GM12878 (cell line): ENCODE measurements around the gene NPIPA3. TPM values are rescaled to one million over a fixed set of nuclear protein-coding genes. Genes with fewer than 3 reads are reported as not detected.

ENCODE experiments used
- ATAC-seq: fragments of 200-7000 bp; cut with Tn5 transposase; 3 replicates; pipeline ENCODE4 v1.9.1; 2020; ENCODE audit warnings: mild to moderate bottlenecking, moderate library complexity
- BruUV-seq: library from RNA; stranded (reverse); fragments of 400-500 nt; replicated peaks from 2 replicates; lab custom pipeline; 2021; lab: Mats Ljungman, UMichigan
- CTCF ChIA-PET: fragments of 300-600 bp; sonication (Branson Sonifier 250); formaldehyde crosslinking; extraction: SDS; loops from one replicate; lab custom pipeline; 2021; ENCODE audit warnings: inconsistent platforms; lab: Yijun Ruan, JAX
- POLR2A ChIA-PET: fragments of 350-600 bp; formaldehyde crosslinking; extraction: SDS; loops from one replicate; lab custom pipeline; 2021; ENCODE audit warnings: inconsistent platforms; lab: Charles Lee
- RAD21 ChIA-PET: fragments of 300-600 bp; sonication (Branson Sonifier 250); formaldehyde crosslinking; loops from one replicate; lab custom pipeline; 2023; ENCODE audit warnings: antibody characterized with exemption; ENCODE audit not compliant: unreplicated experiment; lab: Charles Lee
- SMC1A ChIA-PET: fragments of 300-600 bp; sonication (Branson Sonifier 250); formaldehyde crosslinking; loops from one replicate; lab custom pipeline; 2023; ENCODE audit not compliant: unreplicated experiment, uncharacterized antibody; lab: Charles Lee
- DNase-seq: peaks from one replicate; pipeline ENCODE4 v3.0.0-alpha.2; 2011; ENCODE audit warnings: low read depth, low spot score
- FAIRE-seq: peaks from 3 replicates; lab custom pipeline; 2011; peaks lifted over from hg19 to GRCh38; lab: Jason Lieb, UNC
- H2AFZ ChIP-seq: 2 replicates; pipeline ENCODE4 v1.6.0; 2011; ENCODE audit warnings: low read depth, low read length, control low read depth; ENCODE audit not compliant: control insufficient read depth
- H3K27ac ChIP-seq: 2 replicates; pipeline ENCODE4 v1.5.1; 2011; ENCODE audit warnings: control low read depth; ENCODE audit not compliant: control insufficient read depth, insufficient read depth
- H3K27me3 ChIP-seq, 2 experiments: replicated peaks in 1 of 2; 2 replicates each; pipeline versions ENCODE4 v1.6.0 to v1.6.1; 2011; ENCODE audit warnings: low read length in 1 of 2; ENCODE audit not compliant: control insufficient read depth in 2 of 2, insufficient read depth in 2 of 2
- H3K36me3 ChIP-seq, 2 experiments: 2 replicates each; pipeline ENCODE4 v1.5.1; 2011; ENCODE audit warnings: low read length in 1 of 2; ENCODE audit not compliant: control insufficient read depth in 2 of 2, insufficient read depth in 2 of 2
- H3K4me1 ChIP-seq: 2 replicates; pipeline ENCODE4 v1.6.1; 2011; ENCODE audit warnings: mild to moderate bottlenecking, low read length, moderate library complexity, mixed read lengths; ENCODE audit not compliant: control insufficient read depth, insufficient read depth
- H3K4me2 ChIP-seq: 2 replicates; pipeline ENCODE4 v1.6.0; 2011; ENCODE audit warnings: control low read depth; ENCODE audit not compliant: control insufficient read depth, insufficient read depth
- H3K4me3 ChIP-seq: fragments of 200-600 bp; sonication (generic); 2 replicates; pipeline ENCODE4 v1.5.1; 2016
- H3K79me2 ChIP-seq: 2 replicates; pipeline ENCODE4 v1.6.0; 2011; ENCODE audit warnings: low read length; ENCODE audit not compliant: control insufficient read depth, insufficient read depth
- H3K9ac ChIP-seq: 2 replicates; pipeline ENCODE4 v1.8.0; 2011; ENCODE audit warnings: low read length, control low read depth, mixed read lengths; ENCODE audit not compliant: control insufficient read depth, insufficient read depth
- H3K9me3 ChIP-seq: replicated peaks from 3 replicates; pipeline ENCODE4 v1.5.1; 2011; ENCODE audit warnings: mild to moderate bottlenecking, low read length; ENCODE audit not compliant: control insufficient read depth, insufficient read depth
- H4K20me1 ChIP-seq: 2 replicates; pipeline ENCODE4 v1.6.0; 2011; ENCODE audit not compliant: control insufficient read depth, insufficient read depth
- BHLHE40 ChIP-seq, 2 experiments: fragments of 450-650 bp in 1 of 2; IDR thresholded peaks; 2 replicates each; pipeline ENCODE4 v1.6.1; 2011 to 2017; ENCODE audit warnings: low read depth in 2 of 2, borderline replicate concordance in 1 of 2, improper control_type of control experiment in 1 of 2, low read length in 1 of 2, mild to moderate bottlenecking in 1 of 2
- IKZF1 ChIP-seq: fragments of 450-650 bp; conservative IDR thresholded peaks from 2 replicates; pipeline ENCODE4 v1.6.1; 2017; ENCODE audit warnings: antibody characterized with exemption, mild to moderate bottlenecking
- IKZF2 ChIP-seq, 2 experiments: fragments of 450-650 bp; IDR thresholded peaks; 2 replicates each; pipeline ENCODE4 v1.6.1; 2017; ENCODE audit warnings: mild to moderate bottlenecking in 2 of 2, moderate library complexity in 2 of 2
- POLR2A ChIP-seq: IDR thresholded peaks from 2 replicates; pipeline ENCODE4 v1.6.1; 2011; ENCODE audit warnings: low read depth, mild to moderate bottlenecking, low read length
- POU2F2 ChIP-seq: IDR thresholded peaks from 3 replicates; pipeline ENCODE4 v1.6.1; 2011; ENCODE audit warnings: low read depth, mild to moderate bottlenecking, low read length, borderline replicate concordance
- TCF3 ChIP-seq: IDR thresholded peaks from 2 replicates; pipeline ENCODE4 v1.6.1; 2012; ENCODE audit warnings: low read depth, mild to moderate bottlenecking, low read length, borderline replicate concordance; ENCODE audit not compliant: insufficient read depth
- WGBS: methylation state at CpG from one replicate; pipeline ENCODE4 v1.1.6; 2016; ENCODE audit warnings: low lambda C conversion rate; ENCODE audit not compliant: insufficient replicate concordance, insufficient coverage; ENCODE audit errors: missing lambda C conversion rate; 5-methylcytosine and 5-hydroxymethylcytosine counted together
- in situ Hi-C: fragments of 300-500 bp; cut with MboI; formaldehyde crosslinking; loops from 9 replicates; pipeline ENCODE4 v1.14.3; 2018; ENCODE audit warnings: mixed read lengths
- intact Hi-C: fragments of 100-400 bp; cut with micrococcal nuclease; formaldehyde crosslinking; loops from one replicate; pipeline ENCODE4 v1.14.2; 2022; ENCODE audit not compliant: unreplicated experiment
- polyA plus RNA-seq, 11 experiments: library from polyadenylated mRNA; depleted of rRNA in 4 of 11; unstranded in 6 of 11; stranded (reverse) in 5 of 11; fragments of >200 nt; fragmentation: Nextera tagmentation in 4 of 11; fragmentation: Illumina TruSeq in 1 of 11; extraction: Ambion mirVana in 4 of 11; extraction: Trizol in 1 of 11; gene quantifications; 1 replicate in 1 of 11; 2 replicates in 10 of 11; pipeline versions ENCODE4 v1.2.1 to v1.2.3, GENCODE V29; 2011 to 2016; ENCODE audit warnings: inconsistent platforms in 2 of 11, missing spikeins in 2 of 11, low read depth in 1 of 11
- total RNA-seq, 4 experiments: library from RNA; depleted of rRNA in 3 of 4; stranded (reverse); fragments of >200 nt in 3 of 4; fragmentation: Illumina TruSeq in 1 of 4; extraction: Trizol in 1 of 4; gene quantifications; 2 replicates each; pipeline versions ENCODE4 v1.2.1 to v1.2.3, GENCODE V29; 2013 to 2021
- TF ChIP-seq, protein P1 (sequence below): fragments of 450-650 bp; IDR thresholded peaks from 2 replicates; pipeline ENCODE4 v1.6.1; 2016; ENCODE audit warnings: mild to moderate bottlenecking

The NPIPA3 gene
- total and polyA plus RNA-seq, 10 of the 15 experiments (the other 5 are each of a cell fraction or from before 2014, with no cell fraction given): 0.37 to 1.4 (median 0.85) TPM; not detected in 1

DNA sequence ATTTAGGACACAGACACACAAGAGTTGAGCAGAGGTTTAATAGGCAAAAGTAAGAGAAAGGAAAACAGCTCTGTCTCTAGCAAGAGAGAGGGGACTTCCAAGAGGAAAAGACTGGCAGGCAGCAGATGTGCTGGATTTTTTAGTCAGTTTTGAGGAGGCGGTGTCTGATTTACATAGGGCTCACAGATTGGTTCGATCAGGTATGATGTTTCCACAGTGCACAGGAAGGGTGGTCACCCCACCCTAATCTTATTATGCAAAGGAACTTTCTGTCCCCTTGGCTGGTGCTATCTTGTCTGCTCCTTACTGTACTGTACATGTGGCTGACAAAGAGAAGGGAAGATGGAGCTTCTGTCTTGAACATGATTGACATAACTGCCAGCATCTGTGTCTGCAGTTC, 45.1 kb upstream of the NPIPA3 start:
- in situ Hi-C loops: no loop called here
- ChIA-PET SMC1A (interaction anchor here (0.7 to 3.5 kb wide), 8 partner anchors 9 to 52 kb away, joined by 3 to 25 read pairs (median 4); partner anchors contain the start of genes BFAR and PARN), CTCF (interaction anchor here (0.8 to 1.1 kb wide), 2 partner anchors 15 to 409 kb away, joined by 3 read pairs; no protein-coding TSS in a partner anchor), POLR2A (interaction anchor here (0.8 to 3.0 kb wide), 5 partner anchors 11 to 50 kb away, joined by 3 to 9 read pairs (median 5); no protein-coding TSS in a partner anchor), RAD21 (interaction anchor here (0.9 to 1.8 kb wide), 5 partner anchors 13 to 348 kb away, joined by 3 to 10 read pairs (median 4); partner anchors contain the start of gene PARN)
- Histone ChIP-seq H3K4me1 (peaks cover 5% of the 10 kb centered on the region; the same call in 1 of the 2 replicates), H3K9ac (peak overlapping the region; percentile 4; the same call in 1 of the 2 replicates), H3K4me2 (no peak overlapping the region), H3K27ac (peak overlapping the region; percentile 57), H3K79me2 (no peaks in the 10 kb centered on the region), H2AFZ (peak overlapping the region; percentile 19), H4K20me1 (no peaks in the 10 kb centered on the region), H3K27me3 (no peaks in the 10 kb centered on the region), H3K4me3 (no peak overlapping the region), H3K9me3 (no peaks in the 10 kb centered on the region), H3K36me3 (peaks cover 6 to 11% of the 10 kb centered on the region in 2 experiments; a peak in 3 of 4 replicates)
- ATAC-seq (peak; percentile 100), FAIRE-seq (peak; percentile 97), DNase-seq (peak; percentile 71)
- WGBS: 14% methylated on average over 2 of the region's 2 CpGs
- BruUV-seq: no TSS peak
- 0 out of 2 replicates have a peak, but pooled peaks have one; percentile 21 for TF ChIP-seq IKZF1
- peak in 1 of 2 experiments; percentile 14; a peak in 1 of 4 replicates for TF ChIP-seq IKZF2 (IDR thresholded peaks at IDR 0.05)
- peak; percentile 69; the same call in 1 of the 3 replicates for TF ChIP-seq POU2F2
- TF ChIP-seq BHLHE40 (IDR thresholded peaks at IDR 0.05; ENCODE audit: borderline replicate concordance in 1 of 2, low read depth in 2 of 2, low read length in 1 of 2): 0 out of 4 replicates have a peak, but pooled peaks of 1 of the 2 experiments have one; percentile 4
- no peak for TF ChIP-seq TCF3
- TF ChIP-seq POLR2A: no peak
- TF ChIP-seq, protein P1, sequence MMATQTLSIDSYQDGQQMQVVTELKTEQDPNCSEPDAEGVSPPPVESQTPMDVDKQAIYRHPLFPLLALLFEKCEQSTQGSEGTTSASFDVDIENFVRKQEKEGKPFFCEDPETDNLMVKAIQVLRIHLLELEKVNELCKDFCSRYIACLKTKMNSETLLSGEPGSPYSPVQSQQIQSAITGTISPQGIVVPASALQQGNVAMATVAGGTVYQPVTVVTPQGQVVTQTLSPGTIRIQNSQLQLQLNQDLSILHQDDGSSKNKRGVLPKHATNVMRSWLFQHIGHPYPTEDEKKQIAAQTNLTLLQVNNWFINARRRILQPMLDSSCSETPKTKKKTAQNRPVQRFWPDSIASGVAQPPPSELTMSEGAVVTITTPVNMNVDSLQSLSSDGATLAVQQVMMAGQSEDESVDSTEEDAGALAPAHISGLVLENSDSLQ: peak; percentile 86
- intact Hi-C loops: no loop called here
